WERI-Rb-1 (cell line): ENCODE data around the gene ACOT4.

Source experiments
- DNase-seq: peaks from one replicate; pipeline ENCODE4 v3.0.0-alpha.2; 2020
- H3K27ac ChIP-seq: fragments of 250-450 bp; sonication (Bioruptor Pico); 2 replicates; pipeline ENCODE4 v1.5.1; 2020; ENCODE audit warnings: mild to moderate bottlenecking, moderate library complexity
- H3K27me3 ChIP-seq: fragments of 250-450 bp; sonication (Bioruptor Pico); 2 replicates; pipeline ENCODE4 v1.5.1; 2021; ENCODE audit warnings: mild to moderate bottlenecking, low read depth, moderate library complexity; ENCODE audit not compliant: insufficient read depth, severe bottlenecking
- H3K36me3 ChIP-seq: fragments of 250-450 bp; sonication (Bioruptor Pico); 2 replicates; pipeline ENCODE4 v1.5.1; 2020; ENCODE audit warnings: mild to moderate bottlenecking, moderate library complexity
- H3K4me3 ChIP-seq: 2 replicates; pipeline ENCODE4 v1.5.1; 2011; ENCODE audit warnings: low read depth, mild to moderate bottlenecking, control low read depth, low read length
- H3K9me3 ChIP-seq: fragments of 250-450 bp; sonication (Bioruptor Pico); 2 replicates; pipeline ENCODE4 v1.5.1; 2021; ENCODE audit warnings: mild to moderate bottlenecking, moderate library complexity; ENCODE audit not compliant: severe bottlenecking
- CTCF ChIP-seq: IDR thresholded peaks from 2 replicates; pipeline ENCODE4 v1.5.1; 2011; ENCODE audit warnings: low read depth, mild to moderate bottlenecking, control low read depth, inconsistent platforms, low read length

The ACOT4 gene

DNA sequence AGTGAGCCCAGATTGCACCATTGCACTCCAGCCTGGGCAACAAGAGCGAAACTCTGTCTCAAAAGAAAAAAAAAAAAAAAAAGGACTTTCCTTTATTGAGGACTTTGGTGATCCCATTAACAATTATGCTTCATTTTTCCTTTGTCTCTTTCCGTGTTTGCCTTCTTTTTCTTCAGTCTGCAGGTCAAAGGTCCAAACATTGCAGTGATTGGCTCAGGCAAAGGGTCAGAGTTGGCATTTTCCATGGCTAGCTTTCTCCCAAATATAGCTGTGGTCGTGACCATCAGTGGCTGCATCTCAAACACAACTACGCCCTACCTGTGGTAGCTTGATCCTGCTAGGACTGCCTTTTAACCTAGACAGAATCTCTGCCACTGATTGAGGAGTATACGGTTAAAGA, 46.2 kb downstream of the ACOT4 start:
- Histone ChIP-seq H3K27me3 (no peaks in the 10 kb centered on the region), H3K27ac (no peak overlapping the region), H3K36me3 (no peaks in the 10 kb centered on the region), H3K9me3 (no peaks in the 10 kb centered on the region), H3K4me3 (no peak overlapping the region)
- DNase-seq: no peak
- no peak for TF ChIP-seq CTCF

DNA sequence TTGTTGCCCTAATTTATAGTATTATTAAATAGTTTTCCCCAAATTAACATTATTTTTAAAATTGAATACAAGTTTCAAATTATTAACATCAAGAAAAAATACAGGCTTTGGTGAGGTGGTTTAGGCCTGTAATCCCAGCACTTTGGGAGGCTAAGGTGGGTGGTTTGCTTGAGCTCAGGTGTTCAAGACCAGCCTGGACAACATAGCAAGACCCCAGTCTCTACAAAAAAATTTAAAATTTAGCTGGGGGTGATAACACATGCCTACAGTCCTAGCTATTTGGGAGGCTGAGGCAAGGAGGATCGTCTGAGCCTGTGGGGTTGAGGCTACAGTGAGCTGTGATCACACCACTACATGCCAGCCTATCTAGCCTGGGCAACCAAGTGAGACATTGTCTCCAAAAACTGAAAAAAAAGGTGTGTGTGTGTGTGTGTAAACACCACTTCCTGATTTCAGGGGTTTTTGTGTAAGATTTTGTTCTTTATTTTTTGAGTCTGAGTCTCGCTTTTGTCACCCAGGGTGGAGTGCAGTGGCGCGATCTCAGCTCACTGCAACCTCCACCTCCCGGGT, 49.2 kb downstream of the ACOT4 start:
- no peaks in the 10 kb centered on the region for H3K27me3 ChIP-seq
- H3K4me3 ChIP-seq: no peak overlapping the region
- no peak for DNase-seq
- TF ChIP-seq CTCF: no peak
- no peaks in the 10 kb centered on the region for H3K36me3 ChIP-seq
- no peak overlapping the region for H3K27ac ChIP-seq
- H3K9me3 ChIP-seq: no peaks in the 10 kb centered on the region

DNA sequence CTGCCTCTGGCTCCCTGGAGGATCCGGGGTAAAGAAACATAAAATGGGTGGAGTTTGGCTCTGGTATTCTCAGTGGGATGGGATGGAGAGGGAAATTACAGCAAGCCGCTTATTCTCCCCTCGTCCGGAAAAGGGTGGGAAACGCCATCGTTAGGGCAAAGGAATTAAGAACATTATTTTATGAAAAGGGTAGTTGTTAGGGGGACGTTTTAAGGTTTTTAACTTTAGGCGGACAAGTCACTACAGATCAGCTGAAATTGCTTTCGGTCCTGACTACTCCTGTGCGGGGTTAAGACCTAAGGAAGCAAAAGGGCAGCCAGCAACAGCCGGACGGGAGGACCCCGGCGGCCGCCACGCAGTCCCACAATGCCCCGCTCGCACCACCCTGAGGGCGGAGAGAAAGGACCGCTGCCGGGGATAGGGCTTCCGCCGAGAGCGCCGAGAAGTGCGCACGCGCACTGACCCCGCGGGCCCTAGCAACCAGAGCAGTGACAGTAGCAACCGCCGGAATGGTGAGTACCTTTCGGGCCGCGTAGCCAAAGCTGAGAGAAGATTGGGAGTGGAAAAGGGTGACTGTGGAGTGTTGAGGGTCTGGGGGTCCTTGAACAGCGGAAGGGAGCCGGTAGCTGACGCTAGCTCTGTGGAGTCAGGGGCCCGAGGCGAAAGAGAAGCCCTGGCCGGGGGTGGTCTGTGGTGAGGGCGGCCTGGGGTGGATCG, 53.0 kb downstream of the ACOT4 start, which contains the start of gene DNAL1:
TSS of gene DNAL1 (plus strand) at position 456 of the 717 bp plus-strand sequence. CDS start at position 510, 54 bp downstream.
- Histone ChIP-seq H3K27ac (peak within 1 kb of the TSS; percentile 79), H3K4me3 (peak within 1 kb of the TSS; percentile 96), H3K36me3 (no peaks in the 10 kb centered on the region), H3K27me3 (no peaks in the 10 kb centered on the region), H3K9me3 (no peaks in the 10 kb centered on the region)
- TF ChIP-seq CTCF: no peak
- peak; percentile 95 for DNase-seq

DNA sequence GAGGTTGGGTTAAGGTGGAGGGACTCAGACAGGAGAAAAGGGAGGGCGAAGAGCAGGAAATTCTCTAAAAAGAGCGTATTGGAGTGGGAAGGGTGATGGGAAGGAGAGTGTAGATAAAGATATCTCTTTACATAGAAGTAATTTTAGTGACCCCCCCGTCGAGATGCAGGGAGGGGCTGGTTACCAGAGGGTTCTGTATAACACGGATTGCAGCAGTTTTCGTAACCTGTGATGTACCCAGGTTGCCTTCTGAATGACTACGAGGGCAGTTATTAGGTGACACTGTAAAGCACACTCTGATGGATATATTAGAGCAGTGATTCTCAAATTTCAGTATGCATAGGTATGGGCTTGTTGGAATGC, 53.6 kb downstream of the ACOT4 start:
- Histone ChIP-seq H3K9me3 (no peaks in the 10 kb centered on the region), H3K27ac (no peak overlapping the region; the same call in 1 of the 2 replicates), H3K36me3 (no peaks in the 10 kb centered on the region), H3K4me3 (peak overlapping the region; percentile 96), H3K27me3 (no peaks in the 10 kb centered on the region)
- no peak for TF ChIP-seq CTCF
- no peak for DNase-seq
